Stimulated activated CD8-positive, alpha-beta memory T cell treated with anti-CD3 and anti-CD28 coated beads, Interleukin-12 subunit alpha, Interleukin-12 subunit beta, amount 100 ng/mL, for 4 hours (primary cell): Measurements from ENCODE around the gene GRAMD1C.
A peak's percentile ranks its signal among the peaks of the same experiment; 100 is the strongest.
"Not testable (repeated sequence)": the region's sequence is repeated elsewhere in the genome, so short reads cannot be mapped to it uniquely, and the experiment has no call there.

Experiments
- DNase-seq: peaks from one replicate; pipeline ENCODE4 v3.0.0-alpha.2; 2020; ENCODE audit warnings: low read depth

GRAMD1C gene

DNA sequence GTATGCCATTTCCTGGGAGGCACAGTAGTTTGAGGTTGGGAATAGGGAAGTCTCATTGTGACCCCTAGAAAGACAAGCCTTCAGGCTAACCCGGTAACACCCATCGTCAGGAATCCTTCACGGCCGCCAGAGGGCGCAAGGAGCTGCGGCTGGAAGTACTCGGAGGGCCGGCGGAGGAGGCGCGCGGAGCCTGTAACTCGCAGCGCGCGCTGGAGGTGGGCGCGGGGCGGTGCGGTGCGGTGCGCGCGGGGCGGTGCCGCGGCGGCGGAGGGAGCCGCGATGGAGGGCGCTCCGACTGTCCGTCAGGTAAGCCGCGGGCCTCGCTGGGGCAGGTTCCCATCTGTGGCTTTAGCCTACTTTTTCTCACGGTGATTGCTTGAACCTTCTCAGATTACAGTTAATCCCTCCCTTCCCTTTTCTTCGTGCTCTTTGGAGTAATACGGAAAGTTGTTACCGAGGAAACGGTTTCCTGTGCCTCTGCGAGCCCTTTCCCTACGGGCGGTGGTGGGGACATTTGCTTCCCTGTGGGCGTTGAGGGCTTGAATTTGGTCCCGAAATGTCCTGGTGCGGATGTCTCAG lies at the start of gene GRAMD1C:
Gene GRAMD1C, plus strand, starts transcription at position 158 of the 579 bp plus-strand sequence. Its CDS starts 122 bp downstream, at position 280.
- DNase-seq, result peak; percentile 72

GRCh38 chr3:113791381-113791780 lies 47.2 kb upstream of the GRAMD1C start:
- no peak for DNase-seq

DNA sequence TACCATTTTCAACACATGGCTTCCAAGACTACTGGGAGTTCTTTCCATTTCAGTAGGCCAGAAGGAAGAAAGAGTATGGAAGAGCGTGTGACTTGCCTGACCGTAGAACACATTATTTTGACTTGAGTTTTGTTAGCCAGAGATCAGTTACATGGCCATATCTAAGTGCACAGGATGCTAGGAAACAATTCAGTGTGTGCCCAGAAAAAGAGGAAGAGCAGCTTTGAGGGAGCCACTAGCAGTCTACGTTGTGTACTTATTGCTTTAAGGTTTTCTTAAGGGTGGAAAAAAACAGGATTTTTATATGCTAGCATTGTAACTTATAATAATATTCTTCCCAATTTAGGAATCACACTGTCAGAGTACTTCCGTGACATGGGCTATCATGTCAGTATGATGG lies 44.1 kb upstream of the GRAMD1C start:
- no peak for DNase-seq

GRCh38 chr3:113795693-113796092 lies 42.9 kb upstream of the GRAMD1C start:
- no peak for DNase-seq

DNA sequence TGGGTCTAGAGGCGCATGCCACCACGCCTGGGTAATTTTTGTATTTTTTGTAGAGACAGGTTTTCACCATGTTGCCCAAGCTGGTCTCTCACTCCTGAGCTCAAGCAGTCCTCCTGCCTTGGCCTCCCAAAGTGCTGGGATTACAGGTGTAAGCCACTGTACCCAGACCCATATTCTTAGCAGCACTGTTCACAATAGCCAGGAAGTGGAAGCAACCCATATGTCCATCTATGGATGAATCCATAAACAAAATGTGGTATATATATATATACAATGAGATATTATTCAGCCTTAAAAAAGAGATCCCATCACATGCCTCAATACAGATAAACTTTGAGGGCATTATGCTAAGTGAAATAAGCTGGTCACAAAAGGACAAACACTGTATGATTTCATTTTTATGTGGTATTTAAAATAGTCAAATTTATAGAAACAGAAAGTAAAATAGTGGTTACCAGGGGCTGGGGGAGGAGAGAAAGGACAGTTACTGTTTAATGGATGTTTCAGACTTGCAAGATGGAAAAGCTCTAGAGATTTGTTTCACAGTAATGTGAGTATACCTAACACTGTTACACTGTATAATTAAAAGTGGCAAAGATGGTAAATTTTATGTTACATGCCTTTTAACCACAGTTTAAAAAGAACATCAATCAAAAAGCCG lies 35.7 kb upstream of the GRAMD1C start:
- DNase-seq, result no peak

- DNase-seq, result no peak
Observed at GRCh38 chr3:113804661-113805060, 33.9 kb upstream of the GRAMD1C start.

GRCh38 chr3:113805249-113805648 lies 33.3 kb upstream of the GRAMD1C start:
- DNase-seq, result no peak

DNA sequence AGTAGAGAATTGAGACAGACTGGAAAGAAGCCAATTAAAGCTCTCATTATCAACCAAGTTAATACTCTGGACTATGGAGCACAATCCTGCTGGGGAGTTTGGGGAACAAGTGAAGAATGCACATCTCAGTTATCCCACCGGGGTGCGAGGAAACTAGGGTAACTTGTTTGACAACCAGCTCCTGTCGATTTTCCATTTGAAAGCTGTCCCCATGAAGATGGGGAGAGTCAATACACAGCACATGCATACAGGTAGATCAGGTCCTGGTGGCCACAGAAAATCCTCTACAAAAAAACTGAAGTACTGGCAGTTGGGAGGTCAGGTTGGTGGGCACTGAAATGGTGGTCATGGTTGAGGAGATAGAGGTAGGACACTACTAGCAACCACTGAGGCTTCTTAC lies 25.7 kb upstream of the GRAMD1C start:
- DNase-seq, result no peak

DNA sequence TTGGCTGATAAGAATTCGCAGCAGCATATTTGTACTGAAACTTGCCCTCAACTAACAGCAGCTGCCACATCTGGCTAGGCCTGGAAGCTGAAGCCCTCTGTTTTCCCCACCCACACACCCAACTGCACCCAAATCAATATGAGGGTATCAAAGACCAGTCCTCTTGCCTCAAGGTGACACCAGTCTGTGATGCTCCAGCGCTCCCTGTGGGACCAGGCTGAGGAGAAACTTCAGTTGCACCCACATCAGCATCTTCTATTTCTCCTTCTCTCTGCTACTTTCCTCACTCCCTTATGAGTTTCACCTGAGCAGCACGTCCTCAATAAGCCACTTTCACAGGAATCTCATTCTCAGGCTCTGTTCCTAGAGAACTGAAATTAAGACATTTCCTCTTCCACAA lies 18.7 kb upstream of the GRAMD1C start:
- DNase-seq, result no peak

- no peak for DNase-seq
Observed at GRCh38 chr3:113825090-113825489, 13.5 kb upstream of the GRAMD1C start.

DNA sequence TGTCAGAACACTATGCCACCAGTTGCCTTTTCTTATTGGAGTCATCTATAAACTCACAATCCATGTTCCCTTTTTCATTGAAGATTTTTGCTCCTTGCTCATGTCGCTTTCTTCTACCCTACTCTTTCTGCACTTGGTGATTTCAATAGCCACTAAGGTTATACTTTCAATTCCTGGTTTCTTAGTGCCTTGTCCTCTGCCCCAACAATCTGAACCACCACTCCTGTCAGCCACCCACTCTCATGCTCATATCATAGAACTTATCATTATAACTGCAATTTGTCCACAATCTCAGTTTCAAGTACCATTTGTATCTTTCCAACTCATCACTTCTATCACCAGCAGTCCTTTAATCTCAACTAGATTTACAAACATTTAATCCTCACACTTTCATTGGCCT lies 10.0 kb upstream of the GRAMD1C start:
- DNase-seq, result no peak

- no peak for DNase-seq
Observed at GRCh38 chr3:113829576-113830354, 8.8 kb upstream of the GRAMD1C start.

DNA sequence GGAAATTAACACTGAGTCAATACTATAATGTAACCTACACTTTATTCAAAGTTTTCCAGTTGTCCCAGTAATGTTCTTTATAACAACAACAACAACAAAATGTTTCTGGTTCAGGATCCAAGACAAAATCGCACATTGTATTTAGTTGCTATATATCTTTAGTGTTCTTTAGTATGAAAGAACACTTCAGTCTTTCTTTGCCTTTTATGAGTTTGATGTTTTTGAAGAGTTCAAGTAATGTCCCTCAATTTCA lies 7.6 kb upstream of the GRAMD1C start:
- DNase-seq, result no peak

DNA sequence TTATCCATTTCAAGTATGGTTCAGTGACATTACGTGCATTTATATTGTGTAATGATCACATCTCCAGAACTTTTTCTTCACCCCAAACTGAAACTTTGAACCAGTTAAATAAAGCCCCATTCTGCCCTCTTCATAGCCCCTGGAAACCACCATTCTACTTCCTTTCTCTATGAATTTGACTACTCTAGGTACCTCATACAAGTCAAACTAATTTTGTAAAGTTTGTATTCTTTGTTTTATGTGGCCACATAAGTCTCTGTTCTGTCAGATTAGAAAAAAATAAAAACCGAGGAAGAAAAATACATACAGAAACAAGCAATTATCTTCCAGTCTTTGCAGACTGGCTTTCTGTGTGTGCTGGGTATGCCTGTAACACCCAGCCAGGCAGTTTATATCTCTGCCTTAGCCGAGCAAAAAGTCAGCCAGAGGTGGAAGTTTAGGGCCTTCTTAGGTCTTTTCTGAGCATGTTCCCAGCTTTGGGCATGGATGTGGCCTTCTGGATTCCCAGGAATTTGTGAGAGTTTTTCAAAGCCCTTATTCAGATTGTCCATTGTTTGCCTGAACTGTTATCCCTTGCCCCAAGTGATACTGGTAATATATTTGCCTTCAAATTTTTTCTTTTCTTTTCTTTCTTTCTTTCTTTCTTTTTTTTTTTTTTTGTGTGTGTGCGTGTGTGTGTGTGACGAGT lies 6.0 kb upstream of the GRAMD1C start:
- no peak for DNase-seq

DNA sequence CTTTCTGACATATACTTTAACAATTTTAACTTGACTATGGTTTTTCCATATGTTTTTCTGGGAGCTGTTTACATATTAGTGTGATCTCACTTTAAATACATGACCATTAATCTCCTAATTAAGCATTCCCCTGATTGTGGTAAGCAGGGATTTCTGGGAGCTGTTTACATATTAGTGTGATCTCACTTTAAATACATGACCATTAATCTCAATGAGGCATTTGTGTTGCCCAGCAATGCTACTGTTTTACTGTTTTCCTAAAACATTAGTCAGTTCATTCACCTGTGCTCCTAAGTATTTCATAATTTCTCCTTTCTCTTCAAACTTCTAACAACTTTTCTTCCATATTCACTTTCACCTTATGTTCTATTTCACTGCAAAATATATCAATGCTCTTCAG lies 3.6 kb upstream of the GRAMD1C start:
- no peak for DNase-seq

GRCh38 chr3:113839551-113839950 lies 963 bp downstream of the GRAMD1C start:
- DNase-seq, result no peak

- DNase-seq, result no peak
Observed at GRCh38 chr3:113844622-113845222, 6.1 kb downstream of the GRAMD1C start.

DNA sequence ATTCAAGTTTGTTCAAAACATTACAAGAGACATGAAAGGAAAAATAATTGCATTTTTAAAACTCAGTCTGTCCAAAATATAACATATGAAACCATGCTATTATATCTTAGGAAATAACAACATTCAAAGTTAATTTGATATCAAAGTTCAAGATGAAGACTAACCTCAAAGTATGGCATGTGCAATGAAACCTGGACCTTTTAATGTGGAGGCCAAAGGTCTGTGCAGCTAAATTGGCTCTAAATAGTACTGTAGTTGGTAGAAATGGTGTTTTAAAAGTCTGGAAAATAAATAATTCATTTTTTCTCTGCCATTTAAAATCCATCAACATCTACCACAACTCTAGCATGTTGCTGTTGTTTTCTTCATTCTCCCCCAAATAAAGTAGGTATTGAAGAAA lies 8.7 kb downstream of the GRAMD1C start:
- DNase-seq, result no peak

DNA sequence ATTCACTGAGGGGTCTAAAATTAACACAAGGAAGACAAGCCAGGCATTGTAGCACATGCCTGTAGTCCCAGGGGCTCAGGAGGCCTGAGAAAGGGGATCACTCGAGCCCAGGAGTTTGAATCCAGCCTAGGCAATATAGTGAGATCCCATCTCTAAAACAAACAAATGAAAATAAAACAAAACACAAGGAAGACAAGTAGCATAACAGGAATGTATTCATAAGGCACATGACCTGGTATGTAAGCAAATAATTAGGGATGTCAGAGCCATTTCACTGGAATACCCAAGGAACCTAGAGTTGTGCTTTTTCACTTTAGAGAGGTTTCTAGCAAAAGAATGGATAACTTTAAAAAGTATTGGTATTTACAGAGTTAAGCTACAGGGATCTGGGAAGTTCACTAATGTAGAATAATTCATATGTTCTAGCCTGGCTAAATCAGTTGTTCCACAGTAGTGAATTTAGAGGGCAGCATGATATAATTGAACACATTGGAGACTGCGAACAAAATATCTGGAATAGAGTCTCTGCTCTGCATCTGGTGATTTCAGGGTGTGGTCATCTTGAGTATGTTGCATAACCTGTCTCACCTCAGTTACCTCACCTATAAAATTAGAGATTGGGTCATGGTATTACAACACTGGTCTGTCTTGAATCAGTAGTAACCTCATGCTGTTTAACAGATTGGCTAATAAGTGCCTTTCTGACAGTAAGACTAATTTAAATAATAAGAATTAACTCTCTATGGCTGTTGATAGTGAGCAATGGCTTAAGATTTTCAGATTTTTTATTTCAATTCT lies 9.3 kb downstream of the GRAMD1C start:
- no peak for DNase-seq

- DNase-seq, result not testable (repeated sequence)
Observed at GRCh38 chr3:113849071-113849470, 10.5 kb downstream of the GRAMD1C start.

DNA sequence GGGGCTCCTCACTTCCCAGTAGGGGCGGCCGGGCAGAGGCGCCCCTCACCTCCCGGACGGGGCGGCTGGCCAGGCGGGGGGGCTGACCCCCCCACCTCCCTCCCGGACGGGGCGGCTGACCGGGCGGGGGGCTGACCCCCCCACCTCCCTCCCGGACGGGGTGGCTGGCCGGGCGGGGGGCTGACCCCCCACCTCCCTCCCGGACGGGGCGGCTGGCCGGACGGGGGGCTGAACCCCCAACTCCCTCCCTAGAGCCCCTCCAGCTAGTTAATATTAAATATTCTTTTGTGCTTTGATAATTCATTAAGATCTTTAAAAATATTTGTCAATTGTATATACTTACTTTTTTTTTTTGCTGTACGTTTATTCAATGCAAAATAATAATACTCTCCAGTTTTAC lies 11.3 kb downstream of the GRAMD1C start:
- DNase-seq, result not testable (repeated sequence)

DNA sequence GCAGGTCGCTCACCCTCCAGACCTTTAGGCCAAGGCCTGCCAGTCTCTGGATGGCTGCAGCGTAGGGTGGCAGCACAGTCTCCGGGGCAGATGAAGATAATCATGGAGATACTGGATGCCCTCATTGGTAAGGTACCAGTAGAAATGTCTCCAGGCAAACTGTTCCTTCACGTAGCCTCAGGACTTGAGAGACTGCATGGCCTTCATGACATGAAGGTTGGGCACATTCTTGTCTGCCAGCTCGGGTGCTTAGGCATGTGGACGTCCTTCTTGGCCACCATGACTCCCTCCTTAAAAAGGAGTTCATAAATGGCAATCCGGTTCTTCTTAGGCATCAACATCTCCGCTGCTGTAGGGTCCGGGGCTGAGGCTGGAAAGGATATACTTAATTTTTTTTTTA lies 11.8 kb downstream of the GRAMD1C start:
- not testable (repeated sequence) for DNase-seq
